HL-60 (cell line): Measurements from ENCODE around the gene MYO1D.

Source experiments
- CTCF ChIP-seq: IDR thresholded peaks from one replicate; pipeline ENCODE4 v1.5.1; 2011; ENCODE audit warnings: low read length, control low read depth, inconsistent platforms; ENCODE audit not compliant: insufficient read depth
- GABPA ChIP-seq: IDR thresholded peaks from 2 replicates; pipeline ENCODE4 v1.6.1; 2012; ENCODE audit warnings: low read depth
- POLR2AphosphoS5 ChIP-seq: IDR thresholded peaks from 2 replicates; pipeline ENCODE4 v1.6.1; 2012; ENCODE audit warnings: low read depth
- REST ChIP-seq: IDR thresholded peaks from 2 replicates; pipeline ENCODE4 v1.6.1; 2012; ENCODE audit warnings: low read depth; ENCODE audit not compliant: insufficient replicate concordance

DNA sequence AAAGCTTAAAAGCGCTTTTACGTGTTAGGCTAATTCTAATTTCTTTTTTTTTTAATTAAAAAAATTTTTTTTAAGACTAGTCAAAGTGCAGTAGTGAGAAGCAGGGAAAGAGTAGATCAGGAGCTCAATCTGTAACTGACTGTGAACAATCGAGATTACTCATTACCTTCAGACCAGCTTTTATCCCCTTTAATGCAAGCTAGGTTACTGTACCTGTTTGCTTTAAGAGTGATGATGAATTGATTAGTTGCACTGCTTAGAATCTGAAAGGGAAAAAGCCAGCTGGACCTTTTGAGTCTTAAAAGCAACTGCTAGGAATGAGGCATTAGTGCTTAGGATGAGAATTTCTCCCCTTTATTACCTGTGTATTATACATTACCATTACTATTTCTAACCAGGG, 413.6 kb downstream of the MYO1D start:
- TF ChIP-seq CTCF (no peak), REST (no peak), GABPA (no peak), POLR2AphosphoS5 (no peak)
